Activated CD4-positive, CD25-positive, alpha-beta regulatory T cell treated with anti-CD3 and anti-CD28 coated beads, Interleukin-2, amount 50 U/mL, for 16 hours (primary cell): ENCODE data around the gene HMCN2.
A peak's percentile ranks its signal among the peaks of the same experiment; 100 is the strongest.
"Not testable (repeated sequence)": the region's sequence is repeated elsewhere in the genome, so short reads cannot be mapped to it uniquely, and the experiment has no call there.

Source experiments
- DNase-seq: peaks from one replicate; pipeline ENCODE4 v3.0.0-alpha.2; 2020; ENCODE audit warnings: low read depth, low spot score

HMCN2 gene

GRCh38 chr9:130237763-130238524 lies 27.6 kb upstream of the HMCN2 start:
- DNase-seq = no peak

DNA sequence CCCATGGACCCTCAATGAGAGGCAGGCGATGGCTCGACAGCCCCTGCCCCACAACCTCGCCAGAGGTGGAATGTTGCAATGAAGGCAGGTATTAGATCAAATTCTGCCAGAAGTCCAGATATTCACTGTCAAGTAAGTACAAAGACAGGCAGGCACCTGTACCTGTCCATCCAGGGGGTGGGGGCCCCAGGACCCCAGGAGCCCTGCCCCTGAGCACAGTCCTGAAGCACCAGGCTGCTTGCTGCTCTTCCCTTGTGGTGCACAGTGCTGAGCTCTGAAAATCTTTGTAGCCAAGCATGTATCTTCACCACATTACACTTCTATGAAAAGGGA lies 26.2 kb upstream of the HMCN2 start:
- DNase-seq = no peak

DNA sequence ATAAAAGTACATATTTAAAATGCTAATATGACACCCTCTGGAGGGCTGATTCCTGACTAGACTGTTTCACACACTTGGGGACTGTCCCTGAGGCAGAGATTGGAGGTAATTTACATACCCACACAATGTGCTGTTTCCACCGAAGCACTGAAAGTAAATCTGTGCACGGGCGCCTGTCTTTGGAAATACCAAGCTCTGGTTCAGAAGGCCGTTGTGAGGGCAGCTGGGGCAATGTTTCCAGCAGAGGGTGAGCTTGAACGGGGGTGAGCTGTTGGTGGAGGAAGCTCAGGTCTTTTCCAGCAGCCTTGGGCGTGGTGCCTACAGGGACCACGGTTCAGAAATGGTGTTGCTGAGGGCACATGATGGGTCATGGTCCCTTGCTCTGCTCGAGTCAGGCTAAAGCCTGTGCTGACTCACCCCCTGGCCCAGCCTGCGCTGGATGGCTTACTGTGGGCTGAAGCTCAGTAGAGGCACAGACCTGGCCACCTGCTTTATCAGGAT lies 25.8 kb upstream of the HMCN2 start:
- no peak for DNase-seq

DNA sequence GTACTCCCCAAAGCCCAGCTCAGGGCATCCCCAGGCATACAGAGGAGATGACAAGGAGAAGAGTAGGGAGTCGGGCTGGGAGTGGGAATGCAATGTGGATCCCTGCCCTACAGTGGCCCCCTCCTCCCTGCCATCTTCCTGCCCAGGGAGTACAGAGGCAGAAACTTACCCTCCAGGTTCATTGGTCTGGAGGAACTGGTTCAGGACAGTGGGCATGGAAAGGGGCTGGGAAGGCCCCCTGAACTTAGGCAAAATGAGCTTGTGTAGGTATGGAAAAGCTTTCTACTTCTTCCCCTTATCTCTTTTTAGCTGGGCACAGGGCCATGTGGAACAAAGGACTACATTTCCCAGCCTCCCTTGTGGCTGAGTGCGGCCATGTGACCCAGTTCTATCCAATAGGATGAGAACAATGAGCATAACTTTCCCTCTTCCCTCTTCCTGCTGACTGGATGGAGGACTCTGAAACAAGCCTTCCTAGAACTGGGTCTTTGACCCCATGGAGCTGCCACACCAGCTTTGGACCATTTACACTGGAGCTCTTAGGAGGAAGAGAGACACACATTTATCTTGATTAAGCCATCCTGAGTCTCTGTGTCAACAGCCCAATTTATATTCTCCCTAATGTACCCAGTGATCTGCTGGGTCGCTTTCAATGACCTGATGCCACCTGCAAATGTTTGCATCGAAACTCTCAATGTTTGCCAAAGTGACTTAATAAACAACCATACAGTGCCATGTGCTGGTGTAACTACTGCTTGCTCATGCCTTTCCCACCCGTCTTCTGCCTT lies 25.0 kb upstream of the HMCN2 start:
- no peak for DNase-seq

GRCh38 chr9:130241198-130241535 lies 24.4 kb upstream of the HMCN2 start:
- DNase-seq = no peak

- no peak for DNase-seq
Observed at GRCh38 chr9:130242270-130243014, 23.1 kb upstream of the HMCN2 start.

- peak; percentile 74 for DNase-seq
Observed at GRCh38 chr9:130243015-130243881, 22.3 kb upstream of the HMCN2 start.

GRCh38 chr9:130243882-130244170 lies 21.7 kb upstream of the HMCN2 start:
- no peak for DNase-seq

GRCh38 chr9:130244548-130245165 lies 20.9 kb upstream of the HMCN2 start:
- no peak for DNase-seq

GRCh38 chr9:130245474-130245873 lies 20.1 kb upstream of the HMCN2 start:
- no peak for DNase-seq

GRCh38 chr9:130246126-130246525 lies 19.4 kb upstream of the HMCN2 start:
- DNase-seq = no peak

GRCh38 chr9:130254747-130255630 lies 10.6 kb upstream of the HMCN2 start:
- DNase-seq = no peak

DNA sequence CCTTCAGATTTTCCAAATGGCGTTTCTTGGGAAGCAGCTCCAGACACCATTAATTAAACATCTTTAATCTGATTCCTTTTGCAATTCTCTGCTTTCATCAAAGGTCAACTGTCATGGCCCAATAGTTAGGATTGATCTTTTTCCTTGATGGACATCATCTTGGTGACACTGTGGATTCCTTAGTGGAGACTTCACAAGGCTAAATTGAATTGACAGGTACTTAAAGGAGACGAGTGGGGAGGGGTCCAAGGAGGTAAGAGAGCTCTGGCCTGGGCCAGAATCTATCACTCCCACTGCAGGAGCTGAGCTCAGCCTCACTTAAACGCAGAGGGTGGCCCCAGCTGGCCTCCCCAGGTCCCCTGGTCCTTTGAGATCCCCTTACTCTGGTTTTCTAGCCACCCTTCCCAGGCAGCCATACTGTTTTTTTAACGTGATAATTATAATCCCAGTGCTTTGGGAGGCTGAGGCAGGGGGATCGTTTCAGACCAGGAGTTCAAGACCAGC lies 9.9 kb upstream of the HMCN2 start:
- no peak for DNase-seq

DNA sequence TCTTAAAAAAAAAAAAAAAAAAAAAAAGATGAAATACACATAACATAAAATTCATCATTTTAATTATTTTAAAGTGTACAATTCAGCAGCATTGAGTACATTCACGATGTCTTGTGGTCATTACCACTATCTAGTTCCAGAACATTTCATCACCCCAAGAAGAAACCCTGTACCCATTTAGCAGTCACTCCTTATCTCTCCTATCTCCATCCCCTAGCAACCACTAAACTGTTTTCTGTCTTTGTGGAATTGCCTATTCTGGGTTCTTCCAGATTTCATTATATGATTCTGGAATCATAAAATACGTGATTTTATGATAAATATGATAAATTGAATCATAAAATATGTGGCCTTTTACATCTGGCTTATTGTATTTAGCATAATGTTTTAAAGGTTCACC lies 8.9 kb upstream of the HMCN2 start:
- no peak for DNase-seq

DNA sequence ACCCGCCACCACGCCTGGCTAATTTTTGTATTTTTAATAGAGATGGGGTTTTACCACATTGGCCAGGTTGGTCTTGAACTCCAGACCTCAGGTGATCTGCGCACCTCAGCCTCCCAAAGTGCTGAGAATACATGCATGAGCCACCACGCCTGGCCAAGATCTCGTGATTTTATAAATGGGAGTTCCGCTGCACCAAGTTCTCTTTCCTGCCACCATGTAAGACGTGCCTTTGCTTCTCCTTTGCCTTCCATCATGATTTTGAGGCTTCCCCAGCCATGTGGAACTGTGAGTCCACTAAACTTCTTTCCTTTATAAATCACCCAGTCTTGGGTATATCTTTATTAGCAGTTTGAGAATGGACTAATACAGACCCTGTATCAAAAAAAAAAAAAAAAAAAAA lies 7.4 kb upstream of the HMCN2 start:
- not testable (repeated sequence) for DNase-seq

GRCh38 chr9:130259044-130259443 lies 6.5 kb upstream of the HMCN2 start:
- no peak for DNase-seq

- DNase-seq = no peak
Observed at GRCh38 chr9:130260816-130261765, 4.5 kb upstream of the HMCN2 start.

DNA sequence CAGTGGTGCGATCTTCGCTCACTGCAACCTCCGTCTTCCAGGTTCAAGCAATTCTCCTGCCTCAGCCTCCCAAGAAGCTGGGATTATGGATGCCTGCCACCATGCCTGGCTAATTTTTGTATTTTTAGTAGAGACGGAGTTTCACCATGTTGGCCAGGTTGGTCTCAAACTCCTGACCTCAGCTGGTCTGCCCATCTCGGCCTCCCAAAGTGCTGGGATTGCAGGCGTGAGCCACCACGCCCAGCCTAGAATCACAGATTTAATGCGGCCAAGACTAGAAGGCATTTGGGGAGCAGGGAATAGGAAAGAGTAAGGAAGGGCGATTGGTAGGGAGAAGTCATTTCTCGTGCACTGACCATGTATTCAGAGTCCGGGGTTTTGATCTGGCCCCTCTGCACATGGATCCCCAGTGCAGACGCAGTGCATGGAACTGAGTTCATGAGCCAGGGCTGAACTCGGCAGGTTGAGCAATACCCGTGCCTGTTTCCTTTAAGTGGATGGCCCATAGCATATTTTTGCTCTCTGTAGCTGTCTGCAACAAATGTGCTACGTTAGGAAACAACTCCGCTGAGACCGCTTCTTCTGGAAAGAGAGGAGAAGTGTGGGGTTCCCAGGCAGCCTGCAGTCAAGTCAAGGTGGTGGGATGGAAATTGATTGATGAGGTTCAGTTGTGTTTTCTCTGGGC lies 3.4 kb upstream of the HMCN2 start:
- DNase-seq = no peak
